Lower lobe of right lung (tissue), 2 donors: ENCODE data around the gene LDOC1. TPM values are rescaled to one million over a fixed set of nuclear protein-coding genes. Genes with fewer than 3 reads are reported as not detected.

Experiments
- ATAC-seq, 2 donors: fragments of 200-7000 bp; cut with Tn5 transposase; one replicate each; pipeline ENCODE4 v1.9.1; 2020 to 2022; ENCODE audit warnings: mild to moderate bottlenecking in 2 of 2, moderate library complexity in 2 of 2
- DNase-seq: peaks from one replicate; pipeline ENCODE4 v3.0.0-alpha.2; 2020
- H3K27ac ChIP-seq: fragments of 200-600 bp; one replicate; pipeline ENCODE4 v1.8.0; 2022
- H3K27me3 ChIP-seq: fragments of 200-600 bp; one replicate; pipeline ENCODE4 v1.8.0; 2022; ENCODE audit warnings: low read depth
- H3K36me3 ChIP-seq: fragments of 200-600 bp; one replicate; pipeline ENCODE4 v1.8.0; 2022; ENCODE audit warnings: mild to moderate bottlenecking
- H3K4me1 ChIP-seq: fragments of 200-600 bp; one replicate; pipeline ENCODE4 v1.8.0; 2022
- H3K4me3 ChIP-seq: fragments of 200-600 bp; one replicate; pipeline ENCODE4 v1.8.0; 2022; ENCODE audit warnings: mild to moderate bottlenecking
- H3K9me3 ChIP-seq: fragments of 200-600 bp; one replicate; pipeline ENCODE4 v1.8.0; 2022
- intact Hi-C: fragments of 100-400 bp; cut with DNase I; formaldehyde crosslinking; loops from one replicate; pipeline ENCODE4 v1.11.0; 2022
- total RNA-seq: library from RNA; stranded (reverse); fragmentation: NEBNext Ultra II Directional; extraction: Animal tissue kit (Norgen Biotek cat#: 25700); gene quantifications from one replicate; pipeline ENCODE4 v1.2.1, GENCODE V29; 2021
- TF ChIP-seq, protein P1 (sequence below): fragments of 200-600 bp; IDR thresholded peaks from one replicate; pipeline ENCODE4 v1.8.0; 2022; ENCODE audit warnings: antibody characterized with exemption, mild to moderate bottlenecking
- donor health status: DM: no; HTN: yes; CAD: no; lungs with severe emphysema.

LDOC1 gene
- total RNA-seq, 1 donor from 2014 or later = 15.2 TPM

DNA sequence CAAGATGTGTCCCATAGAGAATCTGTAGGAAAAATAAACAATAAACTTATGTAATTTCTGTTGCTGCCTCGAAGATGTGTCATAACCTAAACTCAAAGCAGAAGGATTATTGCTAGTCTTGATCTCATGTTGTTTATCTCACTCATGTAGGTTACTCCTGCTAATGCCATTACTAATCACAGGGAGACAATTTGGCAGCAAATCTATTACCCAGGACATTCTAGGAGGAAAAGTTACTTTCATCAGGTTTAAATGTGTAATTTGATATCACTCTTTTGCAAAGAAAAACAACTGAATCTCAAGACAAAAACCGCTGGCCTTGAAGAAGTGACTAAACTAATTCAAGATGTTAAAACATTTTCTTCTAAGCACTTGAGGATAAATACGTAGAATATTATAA, 34.0 kb downstream of the LDOC1 start:
- H3K4me3 ChIP-seq = no peak overlapping the region
- no peak overlapping the region for H3K27ac ChIP-seq
- no peak for ATAC-seq
- DNase-seq = no peak
- no peaks in the 10 kb centered on the region for H3K4me1 ChIP-seq
- no peaks in the 10 kb centered on the region for H3K36me3 ChIP-seq
- H3K27me3 ChIP-seq = no peaks in the 10 kb centered on the region
- intact Hi-C loops = no loop called here
- TF ChIP-seq, protein P1, sequence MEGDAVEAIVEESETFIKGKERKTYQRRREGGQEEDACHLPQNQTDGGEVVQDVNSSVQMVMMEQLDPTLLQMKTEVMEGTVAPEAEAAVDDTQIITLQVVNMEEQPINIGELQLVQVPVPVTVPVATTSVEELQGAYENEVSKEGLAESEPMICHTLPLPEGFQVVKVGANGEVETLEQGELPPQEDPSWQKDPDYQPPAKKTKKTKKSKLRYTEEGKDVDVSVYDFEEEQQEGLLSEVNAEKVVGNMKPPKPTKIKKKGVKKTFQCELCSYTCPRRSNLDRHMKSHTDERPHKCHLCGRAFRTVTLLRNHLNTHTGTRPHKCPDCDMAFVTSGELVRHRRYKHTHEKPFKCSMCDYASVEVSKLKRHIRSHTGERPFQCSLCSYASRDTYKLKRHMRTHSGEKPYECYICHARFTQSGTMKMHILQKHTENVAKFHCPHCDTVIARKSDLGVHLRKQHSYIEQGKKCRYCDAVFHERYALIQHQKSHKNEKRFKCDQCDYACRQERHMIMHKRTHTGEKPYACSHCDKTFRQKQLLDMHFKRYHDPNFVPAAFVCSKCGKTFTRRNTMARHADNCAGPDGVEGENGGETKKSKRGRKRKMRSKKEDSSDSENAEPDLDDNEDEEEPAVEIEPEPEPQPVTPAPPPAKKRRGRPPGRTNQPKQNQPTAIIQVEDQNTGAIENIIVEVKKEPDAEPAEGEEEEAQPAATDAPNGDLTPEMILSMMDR = no peak
- H3K9me3 ChIP-seq = no peaks in the 10 kb centered on the region

DNA sequence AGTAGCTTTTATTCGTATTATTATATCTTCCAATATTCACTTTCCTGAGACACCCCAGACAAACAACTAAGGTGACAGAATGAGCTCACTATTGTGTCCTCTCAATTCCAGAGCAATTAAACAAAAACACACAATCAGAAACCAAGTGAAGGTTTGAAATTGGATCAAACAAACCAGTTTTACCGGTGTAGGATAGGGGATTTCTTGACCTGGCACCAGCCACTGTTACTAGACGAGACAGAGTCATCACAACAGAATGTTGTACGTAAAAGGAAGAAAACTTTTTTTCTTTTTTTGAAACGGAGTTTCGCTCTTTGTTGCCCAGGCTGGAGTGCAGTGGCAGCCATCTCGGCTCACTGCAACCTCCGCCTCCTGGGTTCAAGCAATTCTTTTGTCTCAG, 43.7 kb downstream of the LDOC1 start:
- no peaks in the 10 kb centered on the region for H3K27me3 ChIP-seq
- H3K36me3 ChIP-seq = no peaks in the 10 kb centered on the region
- H3K4me1 ChIP-seq = no peaks in the 10 kb centered on the region
- H3K27ac ChIP-seq = no peak overlapping the region
- intact Hi-C loops = no loop called here
- DNase-seq = no peak
- TF ChIP-seq, protein P1 = no peak
- no peaks in the 10 kb centered on the region for H3K9me3 ChIP-seq
- H3K4me3 ChIP-seq = no peak overlapping the region
- no peak for ATAC-seq

- intact Hi-C loops = no loop called here
- no peaks in the 10 kb centered on the region for H3K36me3 ChIP-seq
- DNase-seq = no peak
- no peaks in the 10 kb centered on the region for H3K27me3 ChIP-seq
- no peak for ATAC-seq
- no peaks in the 10 kb centered on the region for H3K9me3 ChIP-seq
- no peak overlapping the region for H3K27ac ChIP-seq
- no peak overlapping the region for H3K4me3 ChIP-seq
- TF ChIP-seq, protein P1 = no peak
- no peaks in the 10 kb centered on the region for H3K4me1 ChIP-seq
Observed at GRCh38 chrX:141127146-141127545, 49.8 kb downstream of the LDOC1 start.

Other genes with a start within 250 kb of the LDOC1 start
- gene SPANXB1, start 174.5 kb downstream of the LDOC1 start, total RNA-seq = not detected
- not detected for gene SPANXC, start 65.4 kb upstream of the LDOC1 start, total RNA-seq